ENCODE measurements around the gene TMEM171. TPM values are rescaled to one million over a fixed set of nuclear protein-coding genes. Genes with fewer than 3 reads are reported as not detected.

Gene TMEM171
- polyA plus RNA-seq, 1 donor (not counting 4 experiments of a cell fraction or from before 2014, with no cell fraction given): 8.7 TPM

- Histone ChIP-seq H3K4me3 (ENCODE audit: control insufficient read depth in 2 of 3, extremely low read depth in 1 of 3, insufficient read depth in 2 of 3, low read depth in 1 of 3, low read length in 3 of 3) (no peak overlapping the region), H3K4me1 (ENCODE audit: control insufficient read depth, extremely low read depth, insufficient read depth, low read length) (peaks cover 7% of the 10 kb centered on the region), H3K9me3 (ENCODE audit: control insufficient read depth, low read depth, low read length) (no peaks in the 10 kb centered on the region), H3K9ac (ENCODE audit: control insufficient read depth, extremely low read depth, insufficient read depth, low read length) (no peak overlapping the region), H3K79me2 (ENCODE audit: control insufficient read depth, insufficient read depth, low read length) (no peaks in the 10 kb centered on the region), H2AFZ (ENCODE audit: control insufficient read depth, low read length) (no peak overlapping the region), H3K9me1 (ENCODE audit: control insufficient read depth, extremely low read depth, insufficient read depth, low read length) (no peaks in the 10 kb centered on the region), H3K36me3 (ENCODE audit: control insufficient read depth in 2 of 2, extremely low read depth in 1 of 2, insufficient read depth in 2 of 2, low read length in 2 of 2) (no peaks in the 10 kb centered on the region), H3K27me3 (ENCODE audit: control insufficient read depth, extremely low read depth, insufficient read depth, low read length) (no peaks in the 10 kb centered on the region), H3K27ac (ENCODE audit: control insufficient read depth, insufficient read depth, low read length) (no peak overlapping the region), H3K4me2 (ENCODE audit: control insufficient read depth, extremely low read depth, insufficient read depth, low read depth, low read length) (no peak overlapping the region), H4K20me1 (ENCODE audit: control insufficient read depth, extremely low read depth, insufficient read depth, low read length) (no peaks in the 10 kb centered on the region)
- DNase-seq (ENCODE audit: low read depth, low spot score) (no peak), FAIRE-seq (no peak)
- TF ChIP-seq EZH2 (IDR thresholded peaks at IDR 0.05; ENCODE audit: low read length): no peak
- TF ChIP-seq, protein P1, sequence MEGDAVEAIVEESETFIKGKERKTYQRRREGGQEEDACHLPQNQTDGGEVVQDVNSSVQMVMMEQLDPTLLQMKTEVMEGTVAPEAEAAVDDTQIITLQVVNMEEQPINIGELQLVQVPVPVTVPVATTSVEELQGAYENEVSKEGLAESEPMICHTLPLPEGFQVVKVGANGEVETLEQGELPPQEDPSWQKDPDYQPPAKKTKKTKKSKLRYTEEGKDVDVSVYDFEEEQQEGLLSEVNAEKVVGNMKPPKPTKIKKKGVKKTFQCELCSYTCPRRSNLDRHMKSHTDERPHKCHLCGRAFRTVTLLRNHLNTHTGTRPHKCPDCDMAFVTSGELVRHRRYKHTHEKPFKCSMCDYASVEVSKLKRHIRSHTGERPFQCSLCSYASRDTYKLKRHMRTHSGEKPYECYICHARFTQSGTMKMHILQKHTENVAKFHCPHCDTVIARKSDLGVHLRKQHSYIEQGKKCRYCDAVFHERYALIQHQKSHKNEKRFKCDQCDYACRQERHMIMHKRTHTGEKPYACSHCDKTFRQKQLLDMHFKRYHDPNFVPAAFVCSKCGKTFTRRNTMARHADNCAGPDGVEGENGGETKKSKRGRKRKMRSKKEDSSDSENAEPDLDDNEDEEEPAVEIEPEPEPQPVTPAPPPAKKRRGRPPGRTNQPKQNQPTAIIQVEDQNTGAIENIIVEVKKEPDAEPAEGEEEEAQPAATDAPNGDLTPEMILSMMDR (optimal IDR thresholded peaks at IDR 0.05 in 1 of 3, IDR thresholded peaks at IDR 0.05 in 1 of 3, conservative IDR thresholded peaks at IDR 0.05 in 1 of 3; ENCODE audit: extremely low read depth in 1 of 3, insufficient read depth in 2 of 3, low read length in 3 of 3): no peak
- dilution Hi-C loops (cut with MboI; ENCODE audit: extremely low pct_ligation_motif_present, low sequenced_read_pairs): no loop called here
These were observed 10.2 kb upstream of the TMEM171 start for GRCh38 chr5:73110190-73110589.

- Histone ChIP-seq H4K20me1 (ENCODE audit: control insufficient read depth, extremely low read depth, insufficient read depth, low read length) (no peaks in the 10 kb centered on the region), H3K9me1 (ENCODE audit: control insufficient read depth, extremely low read depth, insufficient read depth, low read length) (no peaks in the 10 kb centered on the region), H3K27ac (ENCODE audit: control insufficient read depth, insufficient read depth, low read length) (no peak overlapping the region), H3K79me2 (ENCODE audit: control insufficient read depth, insufficient read depth, low read length) (no peaks in the 10 kb centered on the region), H2AFZ (ENCODE audit: control insufficient read depth, low read length) (no peak overlapping the region), H3K9ac (ENCODE audit: control insufficient read depth, extremely low read depth, insufficient read depth, low read length) (no peak overlapping the region), H3K4me3 (ENCODE audit: control insufficient read depth in 2 of 3, extremely low read depth in 1 of 3, insufficient read depth in 2 of 3, low read depth in 1 of 3, low read length in 3 of 3) (no peak overlapping the region), H3K4me2 (ENCODE audit: control insufficient read depth, extremely low read depth, insufficient read depth, low read depth, low read length) (no peak overlapping the region), H3K27me3 (ENCODE audit: control insufficient read depth, extremely low read depth, insufficient read depth, low read length) (no peaks in the 10 kb centered on the region), H3K4me1 (ENCODE audit: control insufficient read depth, extremely low read depth, insufficient read depth, low read length) (peaks cover 14% of the 10 kb centered on the region), H3K9me3 (ENCODE audit: control insufficient read depth, low read depth, low read length) (no peaks in the 10 kb centered on the region), H3K36me3 (ENCODE audit: control insufficient read depth in 2 of 2, extremely low read depth in 1 of 2, insufficient read depth in 2 of 2, low read length in 2 of 2) (no peaks in the 10 kb centered on the region)
- dilution Hi-C loops (cut with MboI; ENCODE audit: extremely low pct_ligation_motif_present, low sequenced_read_pairs): no loop called here
- FAIRE-seq: no peak
- DNase-seq (ENCODE audit: low read depth, low spot score): no peak
- no peak for TF ChIP-seq EZH2 (IDR thresholded peaks at IDR 0.05; ENCODE audit: low read length)
- TF ChIP-seq, protein P1 (optimal IDR thresholded peaks at IDR 0.05 in 1 of 3, IDR thresholded peaks at IDR 0.05 in 1 of 3, conservative IDR thresholded peaks at IDR 0.05 in 1 of 3; ENCODE audit: extremely low read depth in 1 of 3, insufficient read depth in 2 of 3, low read length in 3 of 3): no peak
These were observed 8.8 kb upstream of the TMEM171 start for GRCh38 chr5:73111536-73111935.

Data from keratinocyte (primary cell).